Naive thymus-derived CD8-positive, alpha-beta T cell (primary cell): Measurements from ENCODE around the gene ACSL6. TPM values are rescaled to one million over a fixed set of nuclear protein-coding genes. Genes with fewer than 3 reads are reported as not detected.

Experiments used
- ATAC-seq, 2 donors: fragments of 150-1000 bp; cut with Tn5 transposase in 1 of 2; sonication (Bioruptor Pico), chemical (Tn5 transposase) in 1 of 2; 1 replicate in 1 of 2; 2 replicates in 1 of 2; pipeline ENCODE4 v1.10.0; 2021; ENCODE audit warnings: mild to moderate bottlenecking in 2 of 2, moderate library complexity in 2 of 2
- POLR2A ChIA-PET: fragments of 350-600 bp; sonication (Branson Sonifier 250); formaldehyde crosslinking; loops from one replicate; lab custom pipeline; 2021; ENCODE audit warnings: antibody characterized with exemption; lab: Charles Lee
- DNase-seq, 10 donors: peaks; one replicate each; pipeline versions ENCODE4 v3.0.0 to v3.0.0-alpha.2; 2020 to 2022
- H3K27ac Mint-ChIP-seq, 10 donors: one replicate each; pipeline ENCODE4 v1.8.0; 2020 to 2022; ENCODE audit warnings: mild to moderate bottlenecking in 10 of 10, mixed read lengths in 10 of 10, moderate library complexity in 4 of 10, inconsistent platforms in 1 of 10
- H3K27me3 Mint-ChIP-seq, 5 donors: one replicate each; pipeline ENCODE4 v1.8.0; 2021 to 2022; ENCODE audit warnings: mixed read lengths in 5 of 5
- H3K36me3 Mint-ChIP-seq, 3 donors: one replicate each; pipeline ENCODE4 v1.8.0; 2020 to 2022; ENCODE audit warnings: mixed read lengths in 3 of 3, mild to moderate bottlenecking in 2 of 3, inconsistent platforms in 1 of 3
- H3K4me1 Mint-ChIP-seq, 4 donors: one replicate each; pipeline ENCODE4 v1.8.0; 2021 to 2022; ENCODE audit warnings: mixed read lengths in 4 of 4
- H3K4me3 Mint-ChIP-seq, 10 donors: one replicate each; pipeline ENCODE4 v1.8.0; 2020 to 2022; ENCODE audit warnings: mild to moderate bottlenecking in 10 of 10, mixed read lengths in 10 of 10, moderate library complexity in 6 of 10, inconsistent platforms in 1 of 10
- H3K9me3 Mint-ChIP-seq, 9 donors: one replicate each; pipeline ENCODE4 v1.8.0; 2020 to 2022; ENCODE audit warnings: mixed read lengths in 9 of 9, mild to moderate bottlenecking in 3 of 9, inconsistent platforms in 1 of 9, moderate library complexity in 1 of 9
- polyA plus RNA-seq, 3 donors: library from polyadenylated mRNA; unstranded; fragments of 300-500 nt; fragmentation: Illumina TruSeq; gene quantifications; one replicate each; pipeline ENCODE4 v1.2.3, GENCODE V29; 2021
- total RNA-seq, 8 experiments: library from RNA in 2 of 8; stranded (reverse) in 2 of 8; gene quantifications; one replicate each; pipeline ENCODE4 v1.2.3 and lab custom pipeline; 2021 to 2026

Gene ACSL6
- total and polyA plus RNA-seq, 5 experiments from 2014 or later, result 11.4 to 41.8 (median 16.5) TPM

DNA sequence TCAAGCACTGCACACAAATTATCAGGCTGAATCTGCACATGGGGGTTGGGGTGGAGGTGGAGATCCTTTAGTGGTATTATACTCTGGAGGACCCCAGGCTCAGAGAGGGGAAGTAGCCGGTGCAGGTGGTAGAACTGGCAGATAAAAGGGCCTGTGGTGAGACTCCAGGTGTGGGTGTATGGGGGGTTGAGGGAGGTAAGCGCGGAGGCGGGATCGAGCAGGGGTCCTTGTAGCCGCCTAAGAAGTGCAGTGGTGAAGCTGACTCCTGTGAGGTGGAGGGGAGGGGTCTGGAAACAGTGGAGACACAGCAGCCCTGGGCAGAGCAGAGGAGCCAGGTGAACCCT lies 841 bp downstream of the ACSL6 start:
- no peaks in the 10 kb centered on the region for H3K9me3 Mint-ChIP-seq
- peak overlapping the region in 4 of 10 donors; percentile 12 to 90 (median 30) for H3K27ac Mint-ChIP-seq
- DNase-seq, result peak in 1 of 10 donors; percentile 55
- peaks cover 3 to 22% (median 20%) of the 10 kb centered on the region in 5 donors for H3K27me3 Mint-ChIP-seq
- H3K4me3 Mint-ChIP-seq, result peak overlapping the region; percentile 74 to 89 (median 80)
- peak; percentile 17 to 23 for ATAC-seq
- H3K36me3 Mint-ChIP-seq, result no peaks in the 10 kb centered on the region
- POLR2A ChIA-PET, result no interaction called here
- peaks cover 14 to 31% (median 26%) of the 10 kb centered on the region in 4 donors for H3K4me1 Mint-ChIP-seq

DNA sequence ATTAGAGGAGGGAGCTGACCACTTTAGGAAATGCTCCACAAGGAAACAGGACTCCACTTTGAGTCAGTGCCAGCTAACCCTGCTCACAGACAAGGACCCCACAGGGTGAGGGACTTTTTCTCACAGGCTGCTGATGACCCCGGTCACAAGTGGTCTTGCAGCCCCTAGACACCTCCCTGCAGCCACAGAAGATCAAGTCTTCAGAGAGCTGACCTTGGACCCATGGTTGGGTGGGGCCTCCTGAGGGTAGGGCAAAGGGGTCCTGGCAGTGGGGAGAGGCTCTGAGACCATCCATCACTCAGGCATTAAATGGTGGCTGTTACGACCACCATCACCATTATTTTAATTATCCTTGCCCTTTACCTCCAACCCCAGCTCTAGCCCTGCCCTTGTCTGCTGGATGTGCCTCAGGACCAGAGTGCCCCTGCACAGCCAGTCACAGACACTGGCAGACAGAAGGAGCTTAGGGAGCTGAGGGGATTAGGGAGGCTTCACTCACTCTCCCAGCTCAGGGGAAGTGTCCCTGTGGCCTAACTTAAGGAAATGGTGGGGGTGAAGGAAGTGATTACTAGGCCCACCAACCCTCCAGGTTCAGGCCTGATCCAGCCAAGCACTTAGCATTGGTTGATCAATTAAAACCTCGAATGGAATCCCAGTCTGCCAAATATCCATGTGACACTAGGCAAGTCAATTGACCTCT lies 1.6 kb downstream of the ACSL6 start:
- H3K4me1 Mint-ChIP-seq, result peaks cover 14 to 31% (median 26%) of the 10 kb centered on the region in 4 donors
- H3K9me3 Mint-ChIP-seq, result no peaks in the 10 kb centered on the region
- DNase-seq (peak in 1 of 10 donors; percentile 54), ATAC-seq (no peak)
- H3K4me3 Mint-ChIP-seq, result peak overlapping the region in 7 of 10 donors; percentile 36 to 89 (median 77)
- POLR2A ChIA-PET, result interaction anchor here (0.6 kb wide), 1 partner anchor 184 kb away, joined by 3 read pairs; no protein-coding TSS in a partner anchor
- no peaks in the 10 kb centered on the region for H3K36me3 Mint-ChIP-seq
- H3K27me3 Mint-ChIP-seq, result peaks cover 3 to 20% (median 20%) of the 10 kb centered on the region in 5 donors
- H3K27ac Mint-ChIP-seq, result peak overlapping the region in 1 of 10 donors; percentile 8

DNA sequence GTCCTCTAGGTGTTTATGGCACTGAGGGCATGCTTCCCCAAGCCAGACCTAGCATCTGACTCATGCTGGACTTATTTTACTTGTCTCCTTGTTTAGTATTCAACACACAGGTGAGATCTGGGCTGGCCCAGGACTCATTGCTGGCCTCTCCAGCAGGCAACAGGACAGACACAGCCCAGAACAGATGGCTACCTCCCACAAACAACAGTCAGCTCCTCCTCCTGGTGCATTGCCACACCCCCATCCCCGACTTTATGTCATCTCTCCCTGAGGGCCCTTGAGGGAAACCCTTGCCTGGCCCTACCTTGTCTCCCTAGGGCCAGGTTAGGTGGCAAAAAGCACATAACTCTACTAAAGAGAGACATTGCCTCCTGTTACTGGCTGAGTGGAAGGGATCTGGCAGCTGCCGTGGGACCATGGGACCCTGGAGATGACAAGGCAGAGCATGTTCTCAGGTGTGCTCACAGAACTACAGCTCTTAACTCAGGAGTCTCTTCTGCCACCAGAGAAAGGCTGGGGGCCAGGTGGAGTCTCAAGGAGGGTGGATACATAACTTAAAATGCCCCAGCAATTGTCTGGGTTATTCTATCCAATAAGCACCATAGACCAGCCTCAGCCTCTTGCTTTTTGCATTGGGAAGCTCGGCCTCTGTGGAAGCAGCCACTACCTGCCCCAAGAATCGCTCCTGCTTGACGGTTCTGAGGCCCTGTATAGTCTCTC lies 2.3 kb downstream of the ACSL6 start:
- POLR2A ChIA-PET, result interaction anchor here (1.5 kb wide), 1 partner anchor 9 kb away, joined by 4 read pairs; no protein-coding TSS in a partner anchor
- Mint-ChIP-seq H3K4me1 (peaks cover 14 to 31% (median 26%) of the 10 kb centered on the region in 4 donors), H3K27me3 (peaks cover 3 to 20% (median 19%) of the 10 kb centered on the region in 5 donors)

DNA sequence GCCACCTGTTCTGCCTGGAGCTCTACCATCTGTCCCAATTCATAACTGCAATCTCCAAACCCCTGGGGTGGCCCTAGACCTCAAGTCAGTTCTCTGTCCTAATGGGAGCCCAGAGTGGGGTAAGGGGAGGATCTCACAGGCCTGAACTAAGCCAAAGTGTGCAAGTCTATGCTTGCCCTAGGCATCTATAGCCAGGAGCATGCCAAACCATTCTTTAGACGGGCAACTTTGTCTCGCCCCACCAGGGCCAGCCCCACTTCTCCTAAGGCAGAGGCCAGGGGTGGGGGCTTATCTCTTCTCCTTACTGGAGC lies 3.3 kb downstream of the ACSL6 start:
- H3K27me3 Mint-ChIP-seq, result peaks cover 3 to 20% (median 12%) of the 10 kb centered on the region in 5 donors
- no peak for ATAC-seq
- H3K27ac Mint-ChIP-seq, result peak overlapping the region in 1 of 10 donors; percentile 22
- DNase-seq, result peak in 1 of 10 donors; percentile 50
- H3K36me3 Mint-ChIP-seq, result no peaks in the 10 kb centered on the region
- H3K4me1 Mint-ChIP-seq, result peaks cover 14 to 31% (median 26%) of the 10 kb centered on the region in 4 donors
- no peaks in the 10 kb centered on the region for H3K9me3 Mint-ChIP-seq
- peak overlapping the region in 1 of 10 donors; percentile 45 for H3K4me3 Mint-ChIP-seq
- POLR2A ChIA-PET, result interaction anchor here (1.1 to 1.7 kb wide), 3 partner anchors 8 to 419 kb away, joined by 4 to 11 read pairs (median 7); no protein-coding TSS in a partner anchor

More for the DNA sequence above, 2.3 kb downstream of the ACSL6 start:
- Mint-ChIP-seq H3K9me3 (no peaks in the 10 kb centered on the region), H3K36me3 (no peaks in the 10 kb centered on the region), H3K4me3 (no peak overlapping the region), H3K27ac (peak overlapping the region in 1 of 10 donors; percentile 37)
- DNase-seq (peak in 1 of 10 donors; percentile 41), ATAC-seq (no peak)

DNA sequence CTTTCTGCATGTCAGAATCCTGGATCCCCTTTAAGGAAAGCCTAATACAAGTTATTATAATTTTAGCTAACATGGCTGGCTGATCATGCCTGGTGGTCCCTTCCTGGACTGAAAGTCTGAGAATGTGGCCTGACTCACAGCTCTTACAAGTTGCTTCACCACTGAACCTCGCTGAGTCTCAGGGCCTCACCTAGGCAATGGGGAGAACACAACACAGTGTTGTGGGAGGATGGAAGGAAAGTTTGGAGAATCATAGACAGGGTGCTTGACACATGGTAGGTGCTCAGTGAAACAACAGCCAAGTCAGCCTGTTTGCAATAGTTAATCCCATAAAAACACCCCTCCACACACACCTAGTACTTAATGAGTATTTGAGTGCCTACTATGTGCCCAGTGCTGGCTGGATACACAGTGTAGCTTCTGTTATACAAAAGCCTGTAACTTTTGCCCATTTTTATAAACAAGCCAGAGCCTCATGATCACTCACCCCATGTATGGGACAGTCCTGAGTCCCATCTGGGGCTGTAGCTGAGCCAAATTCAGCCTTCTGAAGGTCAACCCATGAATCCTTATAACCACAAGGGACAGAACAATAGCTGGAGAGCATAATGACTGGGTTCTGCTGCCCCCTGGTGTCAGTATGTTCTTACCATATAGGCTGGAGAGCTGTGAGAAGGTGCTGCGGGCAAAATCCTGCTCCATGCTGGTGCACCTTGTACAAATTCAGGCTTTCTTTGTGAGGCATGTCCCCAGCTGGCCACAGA lies 3.9 kb downstream of the ACSL6 start:
- Mint-ChIP-seq H3K9me3 (no peaks in the 10 kb centered on the region), H3K4me3 (peak overlapping the region in 1 of 10 donors; percentile 45), H3K4me1 (peaks cover 15 to 33% (median 28%) of the 10 kb centered on the region in 4 donors), H3K27me3 (peaks cover 2 to 19% (median 12%) of the 10 kb centered on the region in 5 donors), H3K36me3 (no peaks in the 10 kb centered on the region), H3K27ac (peak overlapping the region in 4 of 10 donors; percentile 5 to 50 (median 15))
- peak; percentile 43 to 88 (median 64) for DNase-seq
- POLR2A ChIA-PET, result interaction anchor here (1.1 to 1.7 kb wide), 3 partner anchors 8 to 418 kb away, joined by 4 to 11 read pairs (median 7); no protein-coding TSS in a partner anchor
- peak; percentile 52 to 57 for ATAC-seq

DNA sequence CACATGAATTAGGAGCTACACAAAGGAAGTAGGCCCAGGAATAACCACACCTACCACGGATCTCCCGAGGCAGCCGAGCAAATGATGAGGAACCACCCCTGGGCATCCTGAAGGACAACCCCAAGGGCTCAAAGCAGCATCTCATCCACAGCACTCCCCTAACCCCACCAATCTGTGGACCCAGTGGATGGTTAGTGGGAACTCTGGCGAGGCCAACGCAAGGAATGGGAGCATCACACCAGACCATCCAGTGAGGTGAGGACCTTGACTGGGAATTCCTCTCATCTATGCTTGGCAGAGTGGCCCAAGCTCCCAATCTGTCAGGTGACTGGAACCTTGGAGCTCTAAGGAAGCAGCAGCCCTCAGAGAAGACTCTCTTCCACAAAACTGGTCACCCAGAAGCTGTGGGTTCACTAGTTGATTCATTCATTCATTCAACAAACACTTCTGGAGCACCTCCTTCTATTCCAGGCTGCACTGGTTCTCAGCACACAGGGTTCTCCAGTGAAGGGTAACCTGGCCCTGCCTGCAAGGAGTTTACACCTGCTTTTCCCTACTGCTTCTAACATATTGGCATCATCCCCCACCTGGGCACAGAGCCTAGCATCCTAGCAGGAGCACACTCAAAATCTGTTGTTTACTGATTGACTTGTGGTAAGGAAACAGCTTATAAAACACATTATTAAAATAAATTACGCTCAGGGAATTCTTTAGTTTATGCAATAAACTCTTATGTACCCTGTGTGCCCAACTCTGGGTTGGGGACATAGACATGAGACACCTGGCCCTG lies 4.9 kb downstream of the ACSL6 start:
- Mint-ChIP-seq H3K27me3 (peaks cover 0 to 13% (median 7%) of the 10 kb centered on the region in 5 donors), H3K4me1 (peaks cover 17 to 38% (median 32%) of the 10 kb centered on the region in 4 donors), H3K36me3 (no peaks in the 10 kb centered on the region), H3K27ac (no peak overlapping the region), H3K4me3 (no peak overlapping the region), H3K9me3 (no peaks in the 10 kb centered on the region)
- no peak for ATAC-seq
- POLR2A ChIA-PET, result interaction anchor here (0.6 to 1.7 kb wide), 5 partner anchors 59 to 417 kb away, joined by 3 to 11 read pairs (median 3); partner anchors contain the start of gene FNIP1
- DNase-seq, result peak in 1 of 10 donors; percentile 45

DNA sequence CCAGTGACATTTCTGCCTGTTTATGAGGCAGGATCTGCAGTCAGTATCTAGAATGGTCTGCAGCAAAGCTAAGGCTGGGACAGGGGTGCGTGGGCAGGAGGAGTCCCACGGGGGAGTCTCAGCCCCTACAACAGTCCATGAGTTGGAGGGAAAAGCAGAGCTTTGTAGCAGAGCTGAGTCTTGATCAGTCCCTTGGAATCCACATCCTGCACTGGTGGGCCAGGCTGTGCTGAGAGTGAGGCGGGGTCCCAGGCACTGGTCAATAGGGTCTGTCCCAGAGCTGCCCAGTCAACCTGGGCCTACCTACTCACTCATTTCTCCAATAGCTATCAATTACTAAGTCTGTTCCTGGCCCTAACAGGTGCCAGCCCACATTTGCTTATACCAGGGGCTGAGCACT lies 5.9 kb downstream of the ACSL6 start:
- POLR2A ChIA-PET, result interaction anchor here (0.6 to 1.6 kb wide), 4 partner anchors 9 to 416 kb away, joined by 3 to 5 read pairs (median 3); no protein-coding TSS in a partner anchor
- Mint-ChIP-seq H3K27me3 (peaks cover 0 to 7% (median 2%) of the 10 kb centered on the region in 5 donors), H3K27ac (no peak overlapping the region), H3K4me3 (no peak overlapping the region), H3K9me3 (no peaks in the 10 kb centered on the region), H3K4me1 (peaks cover 24 to 39% (median 34%) of the 10 kb centered on the region in 4 donors), H3K36me3 (no peaks in the 10 kb centered on the region)
- peak in 1 of 10 donors; percentile 19 for DNase-seq
- ATAC-seq, result no peak

DNA sequence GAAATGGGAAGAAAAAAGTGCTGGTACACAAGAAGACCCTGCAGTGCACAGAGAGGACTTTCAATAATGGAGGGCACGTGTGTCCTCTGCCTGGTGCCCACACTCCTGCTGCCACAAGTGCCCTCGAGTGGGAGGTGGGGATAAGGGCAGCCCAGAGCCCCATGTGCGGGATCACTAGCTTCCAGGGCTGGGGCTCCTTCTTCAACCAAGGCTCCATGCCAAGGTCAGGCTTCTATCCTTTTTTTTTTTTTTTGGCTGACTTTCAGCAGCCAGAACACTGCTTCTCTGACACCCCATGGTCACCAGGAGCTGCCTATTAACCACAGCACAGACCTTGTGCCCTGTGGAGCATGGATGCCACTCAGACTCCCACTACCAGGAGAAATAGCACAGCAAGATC lies 7.5 kb downstream of the ACSL6 start:
- no peak for DNase-seq
- POLR2A ChIA-PET, result no interaction called here
- Mint-ChIP-seq H3K27ac (peak overlapping the region in 1 of 10 donors; percentile 31), H3K4me1 (peaks cover 29 to 49% (median 45%) of the 10 kb centered on the region in 4 donors), H3K4me3 (no peak overlapping the region), H3K27me3 (peaks cover 0 to 2% (median 0%) of the 10 kb centered on the region in 5 donors), H3K9me3 (no peaks in the 10 kb centered on the region), H3K36me3 (no peaks in the 10 kb centered on the region)
- no peak for ATAC-seq

DNA sequence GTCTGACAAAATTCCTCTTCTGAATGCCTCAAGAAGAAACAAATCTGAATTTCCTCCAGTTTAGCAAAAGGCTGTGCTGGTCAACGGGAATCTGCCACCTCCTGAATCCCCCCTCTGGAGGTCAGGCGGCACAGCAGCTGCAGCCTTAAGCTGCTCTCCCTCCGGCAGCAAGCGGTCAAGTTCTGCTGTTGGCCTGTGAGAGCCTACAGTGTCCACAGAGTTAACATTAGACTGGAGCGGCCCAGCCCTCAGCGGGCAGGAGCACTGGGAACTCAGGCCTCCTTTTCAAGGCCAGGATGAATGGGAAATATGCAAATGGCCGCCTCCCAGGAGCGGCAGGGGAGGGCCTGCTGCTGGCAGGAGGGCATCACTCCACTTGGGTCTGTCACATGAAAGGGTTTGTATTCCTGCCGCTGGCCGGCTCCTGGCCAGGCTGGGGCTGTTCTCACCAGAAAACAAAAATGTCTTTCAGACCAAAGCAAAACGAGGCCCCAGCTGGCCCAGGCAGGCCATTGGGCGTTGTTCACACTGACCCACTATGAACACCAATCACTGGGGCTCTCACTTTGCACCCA lies 8.2 kb downstream of the ACSL6 start:
- no peak for ATAC-seq
- peak overlapping the region in 1 of 10 donors; percentile 24 for H3K4me3 Mint-ChIP-seq
- no peaks in the 10 kb centered on the region for H3K36me3 Mint-ChIP-seq
- no peaks in the 10 kb centered on the region for H3K9me3 Mint-ChIP-seq
- no peak overlapping the region for H3K27ac Mint-ChIP-seq
- peaks cover 34 to 56% (median 51%) of the 10 kb centered on the region in 4 donors for H3K4me1 Mint-ChIP-seq
- no peaks in the 10 kb centered on the region for H3K27me3 Mint-ChIP-seq
- peak in 1 of 10 donors; percentile 22 for DNase-seq
- POLR2A ChIA-PET, result no interaction called here

DNA sequence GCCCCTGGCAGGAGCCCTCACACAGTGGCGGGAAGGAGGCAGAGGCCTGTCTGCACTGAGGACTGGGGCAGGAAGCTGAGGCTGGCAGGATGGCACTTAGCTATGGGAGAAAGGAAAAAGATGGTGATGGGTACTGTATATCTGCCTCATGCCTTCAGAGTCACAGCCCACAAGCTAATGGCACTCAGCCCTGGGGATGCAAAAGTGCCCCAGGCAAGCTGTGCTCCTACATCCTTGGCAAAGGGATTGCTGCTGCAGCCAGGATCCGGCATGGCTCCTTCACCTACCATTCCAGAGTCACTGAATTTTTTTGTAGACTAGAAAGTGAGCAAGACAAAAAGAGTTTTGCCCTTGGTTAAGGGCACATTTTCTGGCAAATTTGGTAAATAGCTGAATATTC lies 8.7 kb downstream of the ACSL6 start:
- DNase-seq, result no peak
- Mint-ChIP-seq H3K9me3 (no peaks in the 10 kb centered on the region), H3K4me3 (peak overlapping the region in 2 of 10 donors; percentile 18 to 50), H3K27me3 (no peaks in the 10 kb centered on the region), H3K36me3 (no peaks in the 10 kb centered on the region), H3K4me1 (peaks cover 33 to 56% (median 50%) of the 10 kb centered on the region in 4 donors), H3K27ac (peak overlapping the region in 1 of 10 donors; percentile 55)
- ATAC-seq, result no peak
- POLR2A ChIA-PET, result no interaction called here
